Uterus (tissue), 4 donors: Measurements from ENCODE around the gene KCNQ1. TPM values are rescaled to one million over a fixed set of nuclear protein-coding genes. Genes with fewer than 3 reads are reported as not detected.

Source experiments
- DNase-seq, 2 donors: peaks; one replicate each; pipeline ENCODE4 v3.0.0-alpha.2; 2019 to 2020
- H3K27ac ChIP-seq, 2 donors: fragments of 200-600 bp; sonication (generic); 1 replicate in 1 of 2; 2 replicates in 1 of 2; pipeline ENCODE4 v1.5.1; 2016 to 2018
- H3K27me3 ChIP-seq, 2 donors: fragments of 200-600 bp; sonication (generic); one replicate each; pipeline ENCODE4 v1.5.1; 2018 to 2019; ENCODE audit warnings: control low read depth in 1 of 2
- H3K36me3 ChIP-seq, 2 donors: fragments of 200-600 bp; sonication (generic); one replicate each; pipeline ENCODE4 v1.5.1; 2019; ENCODE audit warnings: control low read depth in 1 of 2
- H3K4me1 ChIP-seq, 2 donors: fragments of 200-600 bp; sonication (generic); one replicate each; pipeline ENCODE4 v1.5.1; 2018 to 2019; ENCODE audit warnings: control low read depth in 1 of 2
- H3K4me3 ChIP-seq, 2 donors: fragments of 200-600 bp; sonication (generic); 1 replicate in 1 of 2; 2 replicates in 1 of 2; pipeline ENCODE4 v1.5.1; 2018 to 2019; ENCODE audit warnings: mild to moderate bottlenecking in 1 of 2
- H3K9me3 ChIP-seq, 2 donors: fragments of 200-600 bp; sonication (generic); one replicate each; pipeline ENCODE4 v1.5.1; 2019; ENCODE audit warnings: control low read depth in 1 of 2
- CTCF ChIP-seq, 4 experiments: fragments of 200-600 bp in 2 of 4; fragments of 450-650 bp in 2 of 4; sonication (generic) in 2 of 4; IDR thresholded peaks; one replicate each; pipeline ENCODE4 v1.5.1; 2016 to 2019; ENCODE audit warnings: antibody characterized with exemption in 4 of 4, mild to moderate bottlenecking in 2 of 4, moderate library complexity in 1 of 4
- POLR2A ChIP-seq, 2 donors: fragments of 450-650 bp; IDR thresholded peaks; one replicate each; pipeline ENCODE4 v1.6.1; 2016; ENCODE audit warnings: antibody characterized with exemption in 2 of 2, mild to moderate bottlenecking in 1 of 2, moderate library complexity in 1 of 2
- intact Hi-C: fragments of 100-400 bp; cut with DNase I; formaldehyde crosslinking; loops from one replicate; pipeline ENCODE4 v1.15.1; 2023; ENCODE audit warnings: low total_unique reads
- total RNA-seq, 4 donors: library from RNA; depleted of rRNA in 3 of 4; stranded (reverse); fragments of >200 nt in 3 of 4; gene quantifications; one replicate each; pipeline versions ENCODE4 v1.1.0 to v1.2.4, GENCODE V29; 2014 to 2023
- donor health status: DM: yes; HTN: yes; CAD: no.

Gene KCNQ1
- total RNA-seq, 4 donors from 2014 or later: 2.6 to 10.4 (median 5.4) TPM

GRCh38 chr11:2398664-2399355 lies 46.0 kb upstream of the KCNQ1 start:
- intact Hi-C loops: no loop called here
- peak overlapping the region; percentile 96 to 97 for H3K27ac ChIP-seq
- DNase-seq: no peak
- H3K4me1 ChIP-seq: peaks cover 7 to 16% of the 10 kb centered on the region in 2 donors
- H3K36me3 ChIP-seq: no peaks in the 10 kb centered on the region
- no peak overlapping the region for H3K4me3 ChIP-seq
- H3K27me3 ChIP-seq: no peaks in the 10 kb centered on the region
- TF ChIP-seq CTCF (IDR thresholded peaks at IDR 0.05): peak in 1 of 4 experiments; percentile 15
- TF ChIP-seq POLR2A (IDR thresholded peaks at IDR 0.05): no peak
- no peaks in the 10 kb centered on the region for H3K9me3 ChIP-seq

GRCh38 chr11:2399488-2400068 lies 45.2 kb upstream of the KCNQ1 start:
- H3K4me3 ChIP-seq: peak overlapping the region; percentile 47 to 48
- no peaks in the 10 kb centered on the region for H3K27me3 ChIP-seq
- no peaks in the 10 kb centered on the region for H3K9me3 ChIP-seq
- intact Hi-C loops: loop anchor here (5.0 kb wide), 1 partner anchor 92 kb away; no protein-coding TSS in a partner anchor
- no peak for DNase-seq
- H3K4me1 ChIP-seq: peaks cover 7 to 16% of the 10 kb centered on the region in 2 donors
- TF ChIP-seq POLR2A (IDR thresholded peaks at IDR 0.05): no peak
- no peak for TF ChIP-seq CTCF (IDR thresholded peaks at IDR 0.05)
- peak overlapping the region; percentile 96 to 97 for H3K27ac ChIP-seq
- H3K36me3 ChIP-seq: no peaks in the 10 kb centered on the region

GRCh38 chr11:2400069-2400761 lies 44.6 kb upstream of the KCNQ1 start, which contains the start of gene TSSC4:
TSSC4 (plus strand) TSS chr11:2400750; CDS start chr11:2402634, 1,884 bp downstream.
- Histone ChIP-seq H3K4me3 (peak within 1 kb of the TSS; percentile 85 to 99), H3K27ac (peak within 1 kb of the TSS; percentile 96 to 97), H3K4me1 (peaks cover 7 to 16% of the 10 kb centered on the region in 2 donors), H3K27me3 (no peaks in the 10 kb centered on the region), H3K9me3 (no peaks in the 10 kb centered on the region), H3K36me3 (no peaks in the 10 kb centered on the region)
- DNase-seq: peak; percentile 100
- intact Hi-C loops: loop anchor here (5.0 kb wide), 1 partner anchor 93 kb away; no protein-coding TSS in a partner anchor
- peak; percentile 91 to 100 (median 98) for TF ChIP-seq CTCF (IDR thresholded peaks at IDR 0.05)
- TF ChIP-seq POLR2A (IDR thresholded peaks at IDR 0.05): peak; percentile 84 to 92

GRCh38 chr11:2400762-2401435 lies 43.9 kb upstream of the KCNQ1 start:
- no peak for TF ChIP-seq CTCF (IDR thresholded peaks at IDR 0.05)
- TF ChIP-seq POLR2A (IDR thresholded peaks at IDR 0.05): peak in 1 of 2 donors; percentile 42
- H3K27ac ChIP-seq: peak overlapping the region; percentile 91 to 96
- H3K36me3 ChIP-seq: no peaks in the 10 kb centered on the region
- intact Hi-C loops: loop anchor here (5.0 kb wide), 1 partner anchor 94 kb away; no protein-coding TSS in a partner anchor
- H3K27me3 ChIP-seq: no peaks in the 10 kb centered on the region
- no peaks in the 10 kb centered on the region for H3K9me3 ChIP-seq
- peak overlapping the region; percentile 85 to 99 for H3K4me3 ChIP-seq
- H3K4me1 ChIP-seq: peaks cover 7 to 16% of the 10 kb centered on the region in 2 donors
- no peak for DNase-seq
